GM18519 (cell line): Measurements from ENCODE around the gene AGXT.

Experiments used
- ATAC-seq: cut with Tn5 transposase; IDR thresholded peaks from one replicate; pipeline ENCODE4 v1.9.1; 2021; ENCODE audit warnings: mild to moderate bottlenecking, moderate library complexity; ENCODE audit not compliant: unreplicated experiment, low FRiP score

The AGXT gene

DNA sequence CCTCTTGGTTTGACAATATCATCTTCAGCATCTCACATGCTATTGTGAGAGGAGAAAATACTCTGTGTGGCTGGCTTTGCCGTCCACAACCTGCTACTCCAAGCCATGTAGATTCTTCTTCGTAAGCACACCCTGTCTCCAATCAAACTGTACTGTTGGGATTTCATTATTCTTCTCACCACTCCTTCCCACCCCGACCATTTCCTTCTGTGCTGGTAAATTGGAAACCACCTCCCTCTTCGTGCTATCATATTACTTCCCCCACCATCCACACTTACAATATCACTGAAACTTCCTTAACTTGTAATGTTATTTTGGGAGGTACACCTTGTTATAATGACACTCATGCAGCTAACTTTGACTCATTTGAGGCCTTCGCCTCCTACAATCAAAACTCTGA is 3.2 kb upstream of the AGXT start:
- ATAC-seq, result no peak

DNA sequence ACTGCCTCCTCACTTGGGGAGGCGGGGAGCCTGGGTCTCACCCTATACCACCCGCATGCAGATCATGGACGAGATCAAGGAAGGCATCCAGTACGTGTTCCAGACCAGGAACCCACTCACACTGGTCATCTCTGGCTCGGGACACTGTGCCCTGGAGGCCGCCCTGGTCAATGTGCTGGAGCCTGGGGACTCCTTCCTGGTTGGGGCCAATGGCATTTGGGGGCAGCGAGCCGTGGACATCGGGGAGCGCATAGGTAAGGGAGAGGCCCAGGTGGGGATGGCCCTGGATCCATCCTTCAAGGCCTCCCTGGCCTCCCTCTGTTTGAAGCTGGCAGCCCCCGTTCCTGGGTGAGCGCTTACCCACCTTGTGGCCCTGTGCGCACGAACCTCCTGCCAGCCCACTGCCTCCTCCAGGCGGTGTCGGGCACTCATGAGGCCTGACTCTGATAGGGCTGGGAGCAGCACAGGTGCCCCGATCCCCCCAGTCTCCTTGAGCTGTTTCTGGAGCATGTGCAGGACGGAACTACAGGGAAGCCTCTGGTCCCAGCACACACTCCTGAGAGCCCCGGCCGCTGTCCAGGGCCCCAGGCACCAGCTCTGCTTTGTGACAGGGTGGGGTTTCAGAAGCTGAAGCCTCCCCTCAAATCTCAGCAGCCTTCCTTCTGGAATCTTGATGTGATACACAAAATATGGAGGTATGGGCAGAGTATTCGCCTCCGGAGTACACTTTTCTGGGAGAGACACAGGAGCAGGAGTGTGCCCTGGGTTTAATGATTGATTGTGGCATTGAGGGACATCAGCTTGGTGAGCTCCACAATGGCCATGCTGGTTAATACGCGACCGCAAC is 708 bp downstream of the AGXT start:
- ATAC-seq, result no peak

DNA sequence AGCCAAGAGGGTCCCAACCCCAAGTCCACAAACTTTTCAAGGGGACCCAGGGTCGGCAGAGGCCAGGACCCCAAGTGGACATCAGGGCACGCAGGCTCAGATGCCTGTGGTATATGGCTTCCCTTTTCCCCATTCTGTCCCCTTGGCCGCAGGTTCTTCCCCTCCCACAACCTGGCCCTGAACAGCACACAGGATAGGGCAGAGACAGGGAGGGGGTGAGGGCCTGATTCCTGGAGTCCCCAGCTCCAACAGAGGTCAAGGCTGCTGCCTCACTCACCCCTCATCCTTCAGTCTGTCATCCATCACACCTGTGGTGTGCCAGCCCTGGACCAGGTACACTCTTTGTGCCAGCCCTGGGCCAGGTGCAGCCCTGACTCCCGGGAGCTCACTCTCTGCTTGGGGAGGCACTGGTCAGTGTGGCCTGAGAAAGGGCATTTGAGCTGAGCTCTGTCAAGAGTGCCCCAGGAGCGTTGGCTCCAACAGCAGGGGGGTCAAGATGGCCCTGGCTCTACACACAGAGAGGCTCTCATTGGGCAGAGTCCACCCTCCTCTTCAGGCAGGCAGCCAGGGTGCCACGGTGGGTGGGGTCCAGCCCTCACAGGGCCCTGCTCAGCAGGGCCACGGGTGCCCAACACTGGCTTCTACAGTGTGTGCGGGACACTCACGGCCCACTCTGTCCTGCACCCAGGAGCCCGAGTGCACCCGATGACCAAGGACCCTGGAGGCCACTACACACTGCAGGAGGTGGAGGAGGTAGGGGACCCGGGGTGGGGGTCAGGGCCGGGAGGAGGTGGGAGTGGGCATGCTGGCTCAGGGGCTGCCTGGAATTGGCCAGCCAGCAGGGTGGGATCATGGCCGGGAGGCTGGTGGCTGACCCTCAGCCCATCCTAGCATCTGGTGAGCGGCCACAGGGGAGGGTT is 1.6 kb downstream of the AGXT start:
- no peak for ATAC-seq

DNA sequence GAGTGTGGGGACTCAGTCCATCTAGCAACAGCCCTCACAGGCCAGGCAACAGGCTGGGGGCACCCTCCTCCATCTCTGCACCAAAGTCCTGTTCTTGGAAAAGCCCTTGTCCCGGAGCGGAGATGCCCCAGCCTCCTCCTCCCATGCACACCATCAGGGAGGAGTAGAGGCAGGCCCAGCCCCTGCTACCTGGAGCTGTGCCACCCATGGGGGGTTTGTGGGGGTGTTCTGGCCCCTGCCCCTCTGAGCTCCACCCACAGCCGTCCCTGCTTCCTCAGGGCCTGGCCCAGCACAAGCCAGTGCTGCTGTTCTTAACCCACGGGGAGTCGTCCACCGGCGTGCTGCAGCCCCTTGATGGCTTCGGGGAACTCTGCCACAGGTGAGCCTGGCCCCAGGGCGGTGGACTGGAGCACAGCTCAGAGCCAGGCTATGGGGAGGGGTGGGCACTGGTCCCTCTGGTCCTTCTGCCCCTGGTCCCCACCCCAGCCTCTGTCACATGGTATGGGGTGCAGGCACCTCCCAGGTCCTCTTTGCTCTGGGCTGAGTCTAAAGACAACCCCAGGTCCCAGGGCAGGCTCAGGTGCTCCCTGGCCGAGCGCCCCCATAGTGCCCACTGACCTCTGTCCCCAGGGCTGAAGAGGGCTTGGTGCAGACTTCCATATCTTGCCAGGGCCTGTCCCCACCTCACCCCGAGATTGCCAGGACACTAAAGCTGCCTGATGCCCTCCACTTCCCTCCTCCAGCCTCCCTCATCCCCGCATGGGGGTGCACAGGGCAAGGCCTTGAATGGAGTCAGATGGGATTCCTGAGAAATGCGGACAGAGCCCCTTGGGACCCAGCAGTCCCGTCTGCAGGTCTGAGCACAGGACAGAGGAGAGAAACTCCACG is 2.7 kb downstream of the AGXT start:
- ATAC-seq, result no peak

DNA sequence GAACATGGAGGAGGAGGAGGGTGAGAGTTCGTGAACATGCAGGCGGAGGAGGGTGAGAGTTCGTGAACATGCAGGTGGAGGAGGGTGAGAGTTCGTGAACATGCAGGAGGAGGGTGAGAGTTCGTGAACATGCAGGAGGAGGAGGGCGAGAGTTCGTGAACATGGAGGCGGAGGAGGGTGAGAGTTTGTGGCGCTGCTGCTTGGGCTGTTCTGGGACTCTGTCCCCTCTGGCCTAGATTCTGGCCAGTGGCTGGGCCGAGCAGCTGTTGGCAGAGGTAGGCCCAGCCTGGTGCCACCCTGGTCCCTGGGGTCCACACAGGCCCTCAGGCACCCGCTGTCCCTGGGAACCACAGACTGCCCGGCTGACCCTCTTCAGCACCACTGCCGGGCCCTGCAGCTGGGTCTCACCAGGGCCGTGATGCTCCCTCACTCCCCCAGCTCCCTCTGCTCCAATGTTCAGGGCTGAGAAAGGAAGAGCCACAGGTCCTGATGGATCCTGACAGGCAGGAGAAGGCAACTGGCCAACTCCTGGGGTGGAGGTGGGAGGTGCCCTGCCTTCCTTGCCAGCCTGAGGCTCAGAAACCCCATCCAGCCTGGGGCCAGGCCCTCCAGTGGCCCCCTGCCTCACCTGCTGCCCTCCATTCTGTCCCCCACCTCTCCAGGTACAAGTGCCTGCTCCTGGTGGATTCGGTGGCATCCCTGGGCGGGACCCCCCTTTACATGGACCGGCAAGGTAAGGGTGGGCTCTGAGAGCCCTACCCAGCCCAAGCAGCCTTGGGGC is 3.9 kb downstream of the AGXT start:
- ATAC-seq, result no peak

DNA sequence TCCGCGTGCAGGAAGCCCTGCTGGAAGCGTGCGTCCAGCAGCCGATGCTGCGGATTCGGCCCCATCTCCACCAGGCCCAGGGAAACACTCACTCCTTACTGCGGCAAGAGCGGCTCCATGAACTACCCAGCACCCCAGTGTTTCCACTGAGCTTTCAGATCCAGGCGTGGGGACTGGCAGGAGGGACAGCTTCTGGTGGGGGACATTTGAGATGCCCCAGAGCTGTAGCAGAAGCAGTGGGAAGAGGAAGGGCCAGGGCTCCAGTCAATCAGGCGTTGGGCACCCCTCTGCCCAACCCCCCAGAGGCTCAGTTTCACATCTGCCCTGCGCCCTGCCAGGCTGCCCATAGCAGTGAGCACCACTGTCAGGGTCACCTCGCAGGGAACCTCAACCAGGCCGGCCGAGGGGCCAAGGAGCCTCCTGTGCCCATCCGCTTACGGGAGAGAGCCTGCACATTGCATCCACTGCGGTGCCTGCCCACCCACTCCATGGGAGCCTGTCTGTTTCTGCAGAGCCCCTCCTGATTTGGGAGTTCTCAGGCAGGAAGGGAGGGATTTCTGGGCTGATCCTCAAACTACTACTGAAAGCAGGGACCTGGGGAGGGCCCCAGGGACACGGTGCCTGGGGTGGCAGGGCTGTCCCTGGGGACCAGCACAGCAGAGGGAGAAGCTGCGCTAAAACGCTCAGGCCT is 4.6 kb downstream of the AGXT start:
- ATAC-seq, result no peak

DNA sequence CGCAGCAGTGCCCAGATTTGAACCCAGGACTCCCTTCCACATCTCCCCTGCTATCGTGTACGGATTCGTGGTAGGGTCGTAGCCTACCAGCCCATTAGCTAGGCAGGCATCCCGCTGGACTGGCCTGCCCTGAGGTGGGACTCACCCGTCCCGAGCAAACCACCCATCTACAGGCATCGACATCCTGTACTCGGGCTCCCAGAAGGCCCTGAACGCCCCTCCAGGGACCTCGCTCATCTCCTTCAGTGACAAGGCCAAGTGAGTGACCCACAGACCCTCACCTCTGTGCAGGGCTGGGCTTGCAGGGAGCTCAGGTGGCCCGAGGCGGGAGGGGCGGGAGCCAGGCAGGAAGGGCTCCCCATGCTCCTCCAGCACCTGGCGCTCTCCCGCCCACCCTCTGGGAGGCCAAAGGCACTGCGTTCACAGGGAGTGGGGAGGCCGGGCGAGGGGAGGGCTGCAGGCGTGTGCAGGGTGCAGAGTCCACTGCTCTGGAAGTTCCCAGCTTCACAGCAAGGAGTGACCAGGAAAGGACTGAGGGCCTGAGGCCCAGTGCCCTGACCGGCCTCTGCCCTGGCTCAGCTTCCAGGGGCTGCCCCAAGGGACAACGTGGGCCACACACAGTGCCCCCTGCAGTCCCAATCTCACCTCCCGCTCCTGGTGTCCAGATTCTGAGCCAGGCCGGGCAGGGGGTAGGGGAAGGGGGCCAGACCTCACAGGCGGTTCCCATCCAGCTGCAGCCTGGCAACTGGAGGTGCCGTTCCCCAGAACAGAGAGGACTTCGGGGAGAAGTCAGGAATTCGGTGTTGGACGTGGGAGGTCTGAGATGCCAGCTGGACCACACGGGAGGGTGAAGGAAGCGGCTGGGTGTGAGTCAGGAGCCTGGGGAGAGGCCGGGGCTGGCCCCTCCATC is 5.4 kb downstream of the AGXT start:
- no peak for ATAC-seq

DNA sequence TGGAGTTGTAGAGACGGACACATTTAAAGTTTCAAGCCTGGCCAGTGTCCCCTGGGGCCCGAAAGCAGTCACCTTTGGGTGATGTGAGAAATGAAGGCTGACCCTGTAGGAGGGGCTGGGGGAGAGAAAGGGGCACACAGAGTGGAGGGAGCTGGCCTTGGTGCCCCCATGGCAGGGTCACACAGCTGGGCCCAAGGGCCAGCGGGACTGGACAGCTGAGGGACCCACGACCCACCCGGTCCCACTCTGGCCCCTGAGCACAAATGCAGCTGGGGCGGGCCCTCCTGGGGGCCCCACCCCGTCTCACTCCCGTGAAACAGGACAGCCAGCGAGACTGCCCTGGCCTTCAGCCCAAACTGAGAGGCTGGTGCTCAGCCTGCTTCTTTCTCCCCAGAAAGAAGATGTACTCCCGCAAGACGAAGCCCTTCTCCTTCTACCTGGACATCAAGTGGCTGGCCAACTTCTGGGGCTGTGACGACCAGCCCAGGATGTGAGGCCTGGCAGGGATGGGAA is 6.1 kb downstream of the AGXT start:
- no peak for ATAC-seq

DNA sequence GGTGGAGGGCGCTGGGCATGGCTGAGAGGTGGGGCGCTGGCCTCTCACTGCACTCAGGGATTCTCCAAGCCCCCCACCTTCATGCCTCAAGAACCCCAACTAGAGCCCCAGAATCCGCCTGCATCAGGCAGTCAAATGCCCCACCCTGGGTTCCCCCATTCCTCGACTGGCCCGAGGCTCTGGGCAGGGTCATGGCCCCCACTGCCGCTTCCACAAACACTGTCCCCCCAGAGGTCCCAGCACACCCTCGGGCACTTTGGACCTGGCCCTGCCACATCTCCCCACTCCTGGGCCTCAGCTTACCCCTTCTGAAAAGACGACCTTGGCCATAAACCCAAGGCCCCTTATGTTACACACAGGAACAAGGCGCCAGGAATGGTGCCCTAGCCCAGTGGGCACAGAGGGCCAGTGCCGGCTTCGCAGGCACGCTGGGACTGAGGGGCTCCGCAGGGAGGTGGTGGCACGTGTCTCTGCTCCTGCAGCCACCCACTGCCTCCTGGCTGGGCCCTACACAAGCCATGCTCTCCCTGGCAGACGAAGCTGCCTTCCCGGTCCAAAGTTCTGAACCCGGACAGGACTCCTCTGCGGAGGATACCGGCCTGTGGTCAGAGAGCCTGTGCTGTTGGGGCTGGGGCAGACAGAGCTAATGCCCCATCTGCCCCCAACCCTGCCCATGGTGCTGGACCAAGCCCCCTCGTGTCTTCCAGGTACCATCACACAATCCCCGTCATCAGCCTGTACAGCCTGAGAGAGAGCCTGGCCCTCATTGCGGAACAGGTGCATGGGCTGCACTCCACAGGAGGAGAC is 6.8 kb downstream of the AGXT start:
- no peak for ATAC-seq

DNA sequence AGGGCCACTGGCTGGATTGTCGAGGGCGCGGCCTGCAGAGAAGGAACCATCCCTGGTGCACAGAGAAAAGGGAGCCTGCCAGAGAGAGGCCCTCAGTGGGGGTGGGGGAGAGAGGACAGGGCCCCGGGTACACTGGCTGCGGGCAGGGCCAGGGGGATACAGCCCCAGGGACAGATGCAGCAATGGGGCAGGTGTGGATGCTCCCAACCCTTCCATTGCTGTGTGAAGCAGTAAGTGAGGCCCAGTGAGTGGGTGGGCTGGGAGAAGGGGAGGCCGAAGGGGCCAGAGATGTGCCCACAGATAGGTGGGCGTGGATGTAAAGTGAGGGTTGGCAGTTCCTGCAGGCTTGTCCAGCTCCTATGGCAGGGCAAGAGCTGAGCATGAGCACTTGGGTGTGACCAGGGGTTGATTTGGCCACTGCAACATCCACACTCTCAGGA is 7.4 kb downstream of the AGXT start:
- ATAC-seq, result no peak

DNA sequence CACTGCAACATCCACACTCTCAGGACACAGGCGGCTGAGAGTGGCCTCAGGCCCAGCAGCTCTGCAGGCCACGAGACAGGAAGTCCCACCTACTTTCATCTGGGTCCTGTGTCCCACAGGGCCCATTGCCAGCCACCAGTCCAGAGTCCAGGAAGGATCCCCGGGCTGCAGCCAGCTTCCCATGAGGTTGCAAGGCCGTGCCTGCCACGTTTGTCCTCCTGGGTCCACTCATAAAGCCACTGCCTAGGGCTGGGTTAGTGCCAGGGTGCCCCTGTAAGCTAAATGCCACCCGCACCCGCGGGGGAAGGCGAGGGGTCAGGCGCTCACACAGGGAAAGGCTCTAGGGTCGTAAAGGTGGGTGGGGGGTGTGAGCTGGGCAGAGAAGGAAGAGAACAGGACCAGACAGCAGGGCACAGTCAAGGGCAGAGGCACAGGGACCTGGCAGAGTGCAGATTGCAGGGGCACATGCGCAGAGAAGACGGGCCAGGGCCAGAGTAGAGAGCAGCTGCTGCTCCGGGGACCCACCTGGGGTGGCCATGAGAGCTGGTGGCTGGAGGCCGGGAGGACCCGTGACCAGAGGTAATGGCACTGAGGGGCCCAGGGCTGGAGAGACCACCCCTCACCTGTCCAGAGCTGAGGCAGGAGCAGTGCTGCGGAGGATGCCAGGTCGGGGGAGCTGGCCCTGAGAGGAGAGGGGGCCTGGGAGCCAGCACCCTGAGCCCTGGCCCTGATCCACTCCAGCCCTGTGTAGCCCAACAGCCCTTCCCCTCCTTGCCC is 8.0 kb downstream of the AGXT start:
- ATAC-seq, result no peak

DNA sequence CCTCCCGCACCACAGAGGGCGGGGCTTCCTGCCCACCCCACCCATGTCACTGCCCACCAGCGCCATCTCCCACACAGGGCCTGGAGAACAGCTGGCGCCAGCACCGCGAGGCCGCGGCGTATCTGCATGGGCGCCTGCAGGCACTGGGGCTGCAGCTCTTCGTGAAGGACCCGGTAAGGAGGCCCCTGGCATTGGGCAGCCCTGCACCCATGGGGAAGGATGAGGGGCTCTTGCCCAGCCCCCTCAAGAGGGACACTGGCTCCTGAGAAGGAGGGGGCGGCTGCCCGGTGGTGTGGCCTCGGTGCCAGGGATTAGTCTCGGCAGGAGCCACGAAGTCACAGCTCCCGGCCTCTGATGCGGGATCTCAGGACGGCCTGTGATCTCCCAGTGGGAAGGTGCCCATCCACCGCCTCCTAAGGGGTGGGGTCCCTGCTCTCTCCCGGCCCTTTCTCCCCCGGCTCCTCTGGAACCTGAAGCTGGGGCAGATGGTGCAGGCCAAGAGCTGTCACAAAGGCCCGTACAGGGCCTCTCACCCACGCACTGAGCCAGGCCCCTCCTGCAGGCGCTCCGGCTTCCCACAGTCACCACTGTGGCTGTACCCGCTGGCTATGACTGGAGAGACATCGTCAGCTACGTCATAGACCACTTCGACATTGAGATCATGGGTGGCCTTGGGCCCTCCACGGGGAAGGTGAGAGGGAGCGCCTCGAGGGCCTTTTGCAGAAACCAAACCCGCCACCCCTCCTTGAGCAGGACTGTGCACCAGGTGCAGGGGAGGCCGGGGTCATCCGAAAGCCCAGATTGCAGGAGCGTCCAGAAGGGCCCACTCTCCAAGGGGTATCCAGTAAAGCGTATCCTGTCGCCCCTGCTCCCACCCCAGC is 9.1 kb downstream of the AGXT start:
- no peak for ATAC-seq

DNA sequence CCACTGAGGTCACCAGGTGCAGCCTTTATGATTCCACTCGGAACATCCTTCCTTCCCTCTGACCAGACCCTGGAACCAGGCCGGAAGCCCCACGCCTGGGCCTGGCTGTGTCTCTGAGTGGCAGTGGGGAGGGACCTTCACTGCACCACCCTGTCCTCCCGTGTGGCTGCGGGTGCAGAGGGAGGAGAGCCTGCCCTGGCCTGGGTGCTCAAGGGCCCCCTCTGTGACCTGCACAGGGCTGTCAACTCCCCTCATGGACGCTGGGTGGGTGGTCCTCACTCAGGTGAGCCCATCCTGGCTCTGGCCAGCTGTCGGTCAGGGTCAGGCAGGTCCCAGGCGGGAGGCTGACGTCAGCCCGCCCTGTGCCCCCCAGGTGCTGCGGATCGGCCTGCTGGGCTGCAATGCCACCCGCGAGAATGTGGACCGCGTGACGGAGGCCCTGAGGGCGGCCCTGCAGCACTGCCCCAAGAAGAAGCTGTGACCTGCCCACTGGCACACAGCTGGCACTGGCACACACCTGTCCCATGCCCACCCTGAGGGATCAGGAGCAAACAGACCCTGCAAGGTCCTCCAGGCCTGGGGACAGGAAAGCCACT is 9.8 kb downstream of the AGXT start:
- ATAC-seq, result no peak

DNA sequence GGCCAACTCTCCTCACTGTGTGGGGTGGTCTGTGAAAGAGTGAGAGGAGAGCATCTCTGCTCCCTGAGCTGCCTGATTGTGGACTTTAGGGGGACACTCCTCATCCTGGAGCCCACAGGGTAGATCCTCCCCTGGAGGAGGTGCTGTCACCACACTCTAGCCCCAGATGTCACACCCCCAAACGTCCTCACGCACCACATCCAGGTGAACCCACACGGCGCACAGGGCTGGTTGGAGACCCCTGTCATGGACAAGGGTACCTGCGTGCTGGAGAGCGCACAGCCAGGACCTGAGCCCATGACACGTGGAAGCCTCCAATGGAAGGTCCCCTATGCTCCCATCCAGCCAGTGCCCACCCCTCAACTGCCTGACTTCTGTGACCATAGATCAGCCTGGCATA is 10.5 kb downstream of the AGXT start:
- ATAC-seq, result no peak

DNA sequence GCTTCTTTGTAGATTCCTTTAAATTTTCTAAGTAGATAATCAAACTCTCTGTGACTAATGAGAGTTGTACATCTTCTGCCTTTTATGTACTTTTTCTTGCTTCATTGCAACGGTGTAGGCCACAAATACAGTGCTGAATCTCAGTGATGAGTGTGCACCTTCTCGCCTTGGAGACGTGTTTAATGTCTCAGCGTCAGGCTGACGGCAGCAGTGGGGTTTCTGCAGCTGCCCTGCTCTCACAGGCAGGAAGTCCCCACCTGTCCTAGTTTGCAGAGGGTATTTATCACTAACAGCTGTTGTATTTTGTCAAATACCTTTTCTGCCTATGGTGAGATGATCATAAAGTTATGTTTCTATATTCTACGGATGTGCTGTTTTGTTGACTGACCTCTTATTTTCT is 13.3 kb downstream of the AGXT start:
- ATAC-seq, result no peak
